Upper lobe of left lung (tissue), 4 donors: ENCODE results near the gene FOXM1.

ENCODE experiments used
- EP300 ChIP-seq, 4 donors: sonication (generic); formaldehyde crosslinking; IDR thresholded peaks; one replicate each; pipeline ENCODE4 v1.5.1; 2017; ENCODE audit warnings: antibody characterized with exemption in 4 of 4, control low read depth in 2 of 4
- TF ChIP-seq, protein P1 (sequence below), 6 experiments: fragments of 450-650 bp in 4 of 6; fragments of 200-600 bp in 2 of 6; sonication (generic) in 2 of 6; IDR thresholded peaks; one replicate each; pipeline ENCODE4 v1.5.1; 2016 to 2019; ENCODE audit warnings: antibody characterized with exemption in 6 of 6

DNA sequence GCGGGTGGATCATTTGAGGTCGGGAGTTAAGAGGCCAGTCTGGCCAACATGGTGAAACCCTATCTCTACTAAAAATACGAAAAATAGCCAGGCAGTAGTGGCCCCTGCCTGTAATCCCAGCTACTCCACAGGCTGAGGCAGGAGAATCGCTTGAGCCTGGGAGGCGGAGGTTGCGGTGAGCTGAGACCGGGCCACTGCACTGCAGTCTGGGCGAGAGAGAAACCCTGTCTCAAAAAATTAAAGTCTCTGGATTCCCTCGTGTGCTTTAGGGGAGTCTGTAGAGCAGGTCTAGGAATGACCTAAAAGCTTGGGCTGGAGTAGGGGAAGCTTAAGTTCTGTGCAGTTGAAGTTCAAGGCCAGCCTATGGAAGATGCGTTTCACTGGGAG is 13.0 kb upstream of the FOXM1 start:
- TF ChIP-seq, protein P1, sequence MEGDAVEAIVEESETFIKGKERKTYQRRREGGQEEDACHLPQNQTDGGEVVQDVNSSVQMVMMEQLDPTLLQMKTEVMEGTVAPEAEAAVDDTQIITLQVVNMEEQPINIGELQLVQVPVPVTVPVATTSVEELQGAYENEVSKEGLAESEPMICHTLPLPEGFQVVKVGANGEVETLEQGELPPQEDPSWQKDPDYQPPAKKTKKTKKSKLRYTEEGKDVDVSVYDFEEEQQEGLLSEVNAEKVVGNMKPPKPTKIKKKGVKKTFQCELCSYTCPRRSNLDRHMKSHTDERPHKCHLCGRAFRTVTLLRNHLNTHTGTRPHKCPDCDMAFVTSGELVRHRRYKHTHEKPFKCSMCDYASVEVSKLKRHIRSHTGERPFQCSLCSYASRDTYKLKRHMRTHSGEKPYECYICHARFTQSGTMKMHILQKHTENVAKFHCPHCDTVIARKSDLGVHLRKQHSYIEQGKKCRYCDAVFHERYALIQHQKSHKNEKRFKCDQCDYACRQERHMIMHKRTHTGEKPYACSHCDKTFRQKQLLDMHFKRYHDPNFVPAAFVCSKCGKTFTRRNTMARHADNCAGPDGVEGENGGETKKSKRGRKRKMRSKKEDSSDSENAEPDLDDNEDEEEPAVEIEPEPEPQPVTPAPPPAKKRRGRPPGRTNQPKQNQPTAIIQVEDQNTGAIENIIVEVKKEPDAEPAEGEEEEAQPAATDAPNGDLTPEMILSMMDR (IDR thresholded peaks at IDR 0.05): no peak
- TF ChIP-seq EP300 (IDR thresholded peaks at IDR 0.05): no peak
